PFSK-1 (cell line): Measurements from ENCODE around the gene CYTH3.

Source experiments
- FOXP2 ChIP-seq: optimal IDR thresholded peaks from 2 replicates; pipeline ENCODE3; 2011; ENCODE audit warnings: borderline replicate concordance, control low read depth, inconsistent platforms; ENCODE audit not compliant: insufficient read depth; ENCODE audit errors: extremely low read length, extremely low read depth
- POLR2AphosphoS5 ChIP-seq: IDR thresholded peaks from 2 replicates; pipeline ENCODE4 v1.6.1; 2012; ENCODE audit warnings: low read depth, mild to moderate bottlenecking, control low read depth, low read length, moderate library complexity
- SIN3A ChIP-seq: IDR thresholded peaks from 2 replicates; pipeline ENCODE4 v1.6.1; 2012; ENCODE audit warnings: mild to moderate bottlenecking, low read length, moderate library complexity, borderline replicate concordance; ENCODE audit not compliant: insufficient read depth
- TAF1 ChIP-seq: IDR thresholded peaks from 2 replicates; pipeline ENCODE4 v1.6.1; 2012; ENCODE audit warnings: low read length, control low read depth, borderline replicate concordance; ENCODE audit not compliant: insufficient read depth
- TF ChIP-seq, protein P1 (sequence below), 2 experiments: IDR thresholded peaks; 2 replicates each; pipeline versions ENCODE4 v1.6.1 to v1.8.0; 2011 to 2012; ENCODE audit warnings: low read depth in 2 of 2, low read length in 2 of 2, control low read depth in 1 of 2, inconsistent platforms in 1 of 2, mild to moderate bottlenecking in 1 of 2, moderate library complexity in 1 of 2; ENCODE audit not compliant: insufficient read depth in 1 of 2

CYTH3 gene

DNA sequence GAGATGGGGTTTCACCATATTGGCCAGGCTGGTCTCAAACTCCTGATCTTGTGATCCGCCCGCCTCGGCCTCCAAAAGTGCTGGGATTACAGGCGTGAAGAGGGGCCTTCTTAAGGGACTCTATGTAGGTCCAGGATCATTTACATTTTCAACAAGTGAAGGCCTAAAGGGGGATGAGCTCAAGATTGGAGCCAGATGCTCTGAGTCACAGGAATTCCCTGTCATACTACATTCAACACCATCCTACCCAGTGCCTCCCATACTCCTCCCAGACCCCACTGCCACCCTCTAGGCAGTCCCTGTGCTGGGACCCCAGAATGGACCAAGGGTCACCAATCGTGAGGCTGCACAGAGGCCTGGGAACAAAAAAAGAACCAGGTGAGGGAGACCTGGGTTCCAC lies 29.9 kb downstream of the CYTH3 start:
- TF ChIP-seq FOXP2, result no peak

DNA sequence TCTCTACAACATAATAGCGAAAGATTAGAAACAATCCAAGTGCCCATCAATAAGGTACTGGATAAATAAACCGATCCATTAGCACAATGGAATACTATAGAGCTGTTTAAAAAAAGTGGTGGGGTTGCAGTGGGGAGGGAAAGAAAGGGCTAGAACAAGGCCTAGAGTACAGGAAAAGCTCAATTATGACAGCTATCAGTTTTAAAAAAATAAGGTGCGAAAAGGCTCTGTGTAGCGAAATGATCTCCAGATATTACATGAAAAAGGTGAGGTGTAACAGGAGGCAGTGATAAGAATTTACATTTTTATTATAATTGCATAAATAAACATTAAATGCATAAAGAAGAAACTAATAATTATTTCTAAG lies 30.8 kb downstream of the CYTH3 start:
- TF ChIP-seq FOXP2 (no peak), SIN3A (no peak)
- TF ChIP-seq, protein P1, sequence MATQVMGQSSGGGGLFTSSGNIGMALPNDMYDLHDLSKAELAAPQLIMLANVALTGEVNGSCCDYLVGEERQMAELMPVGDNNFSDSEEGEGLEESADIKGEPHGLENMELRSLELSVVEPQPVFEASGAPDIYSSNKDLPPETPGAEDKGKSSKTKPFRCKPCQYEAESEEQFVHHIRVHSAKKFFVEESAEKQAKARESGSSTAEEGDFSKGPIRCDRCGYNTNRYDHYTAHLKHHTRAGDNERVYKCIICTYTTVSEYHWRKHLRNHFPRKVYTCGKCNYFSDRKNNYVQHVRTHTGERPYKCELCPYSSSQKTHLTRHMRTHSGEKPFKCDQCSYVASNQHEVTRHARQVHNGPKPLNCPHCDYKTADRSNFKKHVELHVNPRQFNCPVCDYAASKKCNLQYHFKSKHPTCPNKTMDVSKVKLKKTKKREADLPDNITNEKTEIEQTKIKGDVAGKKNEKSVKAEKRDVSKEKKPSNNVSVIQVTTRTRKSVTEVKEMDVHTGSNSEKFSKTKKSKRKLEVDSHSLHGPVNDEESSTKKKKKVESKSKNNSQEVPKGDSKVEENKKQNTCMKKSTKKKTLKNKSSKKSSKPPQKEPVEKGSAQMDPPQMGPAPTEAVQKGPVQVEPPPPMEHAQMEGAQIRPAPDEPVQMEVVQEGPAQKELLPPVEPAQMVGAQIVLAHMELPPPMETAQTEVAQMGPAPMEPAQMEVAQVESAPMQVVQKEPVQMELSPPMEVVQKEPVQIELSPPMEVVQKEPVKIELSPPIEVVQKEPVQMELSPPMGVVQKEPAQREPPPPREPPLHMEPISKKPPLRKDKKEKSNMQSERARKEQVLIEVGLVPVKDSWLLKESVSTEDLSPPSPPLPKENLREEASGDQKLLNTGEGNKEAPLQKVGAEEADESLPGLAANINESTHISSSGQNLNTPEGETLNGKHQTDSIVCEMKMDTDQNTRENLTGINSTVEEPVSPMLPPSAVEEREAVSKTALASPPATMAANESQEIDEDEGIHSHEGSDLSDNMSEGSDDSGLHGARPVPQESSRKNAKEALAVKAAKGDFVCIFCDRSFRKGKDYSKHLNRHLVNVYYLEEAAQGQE (IDR thresholded peaks at IDR 0.05; ENCODE audit: insufficient read depth in 1 of 2, low read depth in 2 of 2, low read length in 2 of 2), result no peak

DNA sequence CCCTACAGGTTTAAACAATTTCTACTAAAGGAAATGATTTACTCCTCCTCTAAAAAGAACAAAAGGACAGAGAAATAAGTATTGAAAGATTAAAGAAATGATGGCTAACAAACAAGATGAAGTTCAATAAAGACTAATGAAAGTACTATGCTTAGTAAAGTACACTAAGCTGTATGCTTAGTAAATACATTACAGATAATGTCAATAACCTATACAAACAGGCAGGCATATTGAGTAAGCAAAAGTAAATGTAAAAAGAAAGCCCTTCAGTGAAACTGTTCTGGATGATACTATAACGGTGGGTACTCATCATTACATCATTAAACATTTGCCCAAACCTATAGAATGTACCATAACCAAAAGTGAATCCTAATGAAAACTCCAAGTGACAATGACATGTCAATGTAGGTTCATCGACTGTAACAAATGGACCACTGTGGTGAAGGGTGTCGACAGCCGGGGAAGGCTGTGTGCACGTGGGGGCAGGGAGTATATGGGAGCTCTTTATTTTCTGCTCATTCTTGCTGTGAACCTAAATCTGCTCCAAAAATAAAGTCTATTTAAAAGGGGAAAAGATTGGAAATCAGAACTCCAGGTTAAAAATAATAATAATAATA lies 34.0 kb downstream of the CYTH3 start:
- TF ChIP-seq, protein P1 (IDR thresholded peaks at IDR 0.05; ENCODE audit: insufficient read depth in 1 of 2, low read depth in 2 of 2, low read length in 2 of 2), result no peak
- TF ChIP-seq TAF1, result no peak
- TF ChIP-seq POLR2AphosphoS5, result no peak
- no peak for TF ChIP-seq FOXP2
- no peak for TF ChIP-seq SIN3A

DNA sequence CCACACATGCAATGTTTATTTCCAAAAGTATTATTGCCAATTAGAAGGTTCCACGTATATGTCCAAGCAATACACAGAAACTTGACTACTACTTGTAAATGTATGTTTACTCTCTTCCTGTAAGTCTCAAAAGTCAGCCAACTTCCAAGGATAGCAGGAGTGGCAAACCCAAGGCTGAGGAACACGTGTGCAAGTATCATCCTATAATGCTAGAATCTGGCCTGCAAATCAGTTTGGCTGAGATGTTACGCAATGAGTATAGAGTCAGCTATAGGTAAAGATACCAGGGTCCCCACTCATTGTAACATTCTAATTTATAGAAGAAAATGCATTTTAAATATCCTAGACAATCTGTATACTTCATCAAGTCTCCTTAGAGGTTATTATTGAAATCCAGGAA lies 34.7 kb downstream of the CYTH3 start:
- TF ChIP-seq FOXP2, result no peak
- TF ChIP-seq SIN3A, result no peak
- TF ChIP-seq TAF1, result no peak

DNA sequence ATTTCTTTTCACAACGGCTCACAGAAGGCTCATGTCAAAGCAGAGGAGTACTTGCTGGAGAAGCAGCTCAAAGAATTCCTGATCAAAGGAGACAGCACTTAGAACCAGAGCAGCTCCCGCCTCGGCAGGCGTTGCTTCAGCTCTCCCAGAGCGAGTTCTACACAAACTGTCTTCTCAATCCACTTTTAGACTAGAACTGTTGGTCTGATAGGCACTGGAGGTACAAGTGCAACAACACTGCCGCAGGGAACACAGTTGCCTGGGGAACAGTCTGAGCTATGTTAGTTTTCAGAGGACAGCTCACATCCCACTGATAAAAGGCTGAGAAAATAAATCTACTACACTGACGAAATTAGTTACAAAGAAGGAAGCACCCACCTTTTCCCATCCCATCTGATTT lies 35.4 kb downstream of the CYTH3 start:
- no peak for TF ChIP-seq FOXP2
- no peak for TF ChIP-seq SIN3A
- no peak for TF ChIP-seq TAF1
- TF ChIP-seq, protein P1 (IDR thresholded peaks at IDR 0.05; ENCODE audit: insufficient read depth in 1 of 2, low read depth in 2 of 2, low read length in 2 of 2), result no peak
- no peak for TF ChIP-seq POLR2AphosphoS5

DNA sequence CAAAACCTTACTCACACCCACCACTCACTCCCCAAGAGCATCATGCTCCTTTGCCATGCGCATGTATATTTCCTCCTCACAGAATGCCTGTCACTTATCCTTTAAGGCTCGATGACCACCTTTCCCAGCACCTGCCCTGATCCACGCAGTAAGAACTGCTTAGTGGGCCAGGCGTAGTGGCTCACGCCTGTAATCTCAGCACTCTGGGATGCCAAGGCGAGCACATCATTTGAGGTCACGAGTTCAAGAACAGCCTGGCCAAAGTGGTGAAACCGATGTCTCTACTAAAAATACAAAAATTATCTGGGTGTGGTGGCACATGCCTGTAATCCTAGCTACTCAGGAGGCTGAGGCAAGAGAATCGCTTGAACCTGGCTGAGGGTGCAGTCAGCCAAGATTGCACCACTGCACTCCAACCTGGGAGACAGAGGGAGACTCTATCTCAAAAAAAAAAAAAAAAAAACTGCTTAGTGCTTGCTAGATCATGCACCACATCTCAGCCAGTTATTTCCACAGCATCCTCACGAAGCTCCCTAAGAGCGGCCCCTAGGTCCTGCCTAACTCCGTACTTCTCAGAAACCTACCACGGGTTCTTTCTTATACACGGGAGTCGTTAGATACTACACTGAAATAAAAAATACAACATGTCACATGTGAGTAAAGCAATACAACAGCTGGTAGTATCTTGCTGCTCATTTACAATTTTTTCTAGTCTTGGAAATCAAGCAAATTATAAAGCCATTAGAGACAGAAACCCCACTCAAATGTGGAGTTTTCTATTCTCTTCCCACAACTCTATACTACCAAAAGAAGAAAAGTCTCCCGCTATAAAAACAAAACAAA lies 37.2 kb downstream of the CYTH3 start:
- TF ChIP-seq TAF1 (no peak), SIN3A (no peak), FOXP2 (no peak), POLR2AphosphoS5 (no peak)
- TF ChIP-seq, protein P1 (IDR thresholded peaks at IDR 0.05; ENCODE audit: insufficient read depth in 1 of 2, low read depth in 2 of 2, low read length in 2 of 2), result no peak
